ENCODE data around the gene KIZ. TPM values are rescaled to one million over a fixed set of nuclear protein-coding genes. Genes with fewer than 3 reads are reported as not detected.

Gene KIZ
- total and polyA plus RNA-seq, 2 experiments from 2014 or later, result 58.3 to 63.6 TPM

DNA sequence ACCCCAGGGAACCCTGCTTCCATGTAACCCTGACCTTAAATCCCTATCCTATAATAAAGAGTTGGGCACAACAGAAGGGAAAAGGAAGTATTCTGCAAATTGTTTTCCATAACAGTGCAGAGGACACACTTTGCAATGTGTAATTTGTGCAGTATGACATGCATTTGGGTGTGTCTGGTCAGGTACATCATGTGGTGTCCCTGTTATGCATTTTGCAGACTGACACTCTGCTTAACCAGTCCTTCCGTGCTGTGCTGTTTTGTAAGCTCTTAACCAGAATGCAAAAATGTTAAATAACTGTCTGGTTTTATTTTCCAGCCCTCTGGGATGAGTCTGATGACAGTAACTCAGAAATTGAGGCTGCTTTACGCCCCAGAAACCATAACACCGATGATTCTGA, 120.3 kb downstream of the KIZ start:
- no peak overlapping the region for H3K27ac Mint-ChIP-seq
- Histone ChIP-seq H3K9me2 (ENCODE audit: insufficient read depth) (no peaks in the 10 kb centered on the region), H3F3A (replicated peaks; ENCODE audit: low read depth) (no peaks in the 10 kb centered on the region), H3K4me3 (no peak overlapping the region), H2AFZ (no peak overlapping the region), H3K27me3 (ENCODE audit: insufficient read depth) (no peaks in the 10 kb centered on the region), H3K36me3 (ENCODE audit: insufficient read depth) (0 out of 2 replicates have a peak, but pooled peaks cover 7% of the 10 kb centered on the region), H3K79me2 (replicated peaks; ENCODE audit: insufficient read depth) (no peaks in the 10 kb centered on the region), H3K4me1 (ENCODE audit: insufficient read depth) (peaks cover 11% of the 10 kb centered on the region), H3K4me2 (no peak overlapping the region), H3K27ac (ENCODE audit: low read depth) (no peak overlapping the region), H4K20me1 (replicated peaks; ENCODE audit: insufficient read depth) (peaks cover 7% of the 10 kb centered on the region; the same call in 1 of the 2 replicates)
- peaks cover 2% of the 10 kb centered on the region; the same call in 1 of the 3 replicates for H3K9me3 Mint-ChIP-seq
- no peak for ATAC-seq
- TF ChIP-seq EZH2 (IDR thresholded peaks at IDR 0.05; ENCODE audit: low read depth, unreplicated experiment), result no peak
- TF ChIP-seq NANOG (IDR thresholded peaks at IDR 0.05; ENCODE audit: borderline replicate concordance), result no peak
- TF ChIP-seq JUNB (IDR thresholded peaks at IDR 0.05; ENCODE audit: unreplicated experiment), result no peak
- TF ChIP-seq STAT1 (IDR thresholded peaks at IDR 0.05; ENCODE audit: unreplicated experiment), result no peak
- no peak for TF ChIP-seq ZNF114 (CRISPR knock-in tag; IDR thresholded peaks at IDR 0.05)
- TF ChIP-seq, protein P1, sequence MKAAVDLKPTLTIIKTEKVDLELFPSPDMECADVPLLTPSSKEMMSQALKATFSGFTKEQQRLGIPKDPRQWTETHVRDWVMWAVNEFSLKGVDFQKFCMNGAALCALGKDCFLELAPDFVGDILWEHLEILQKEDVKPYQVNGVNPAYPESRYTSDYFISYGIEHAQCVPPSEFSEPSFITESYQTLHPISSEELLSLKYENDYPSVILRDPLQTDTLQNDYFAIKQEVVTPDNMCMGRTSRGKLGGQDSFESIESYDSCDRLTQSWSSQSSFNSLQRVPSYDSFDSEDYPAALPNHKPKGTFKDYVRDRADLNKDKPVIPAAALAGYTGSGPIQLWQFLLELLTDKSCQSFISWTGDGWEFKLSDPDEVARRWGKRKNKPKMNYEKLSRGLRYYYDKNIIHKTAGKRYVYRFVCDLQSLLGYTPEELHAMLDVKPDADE (IDR thresholded peaks at IDR 0.05), result no peak
- TF ChIP-seq ZNF462 (CRISPR knock-in tag; IDR thresholded peaks at IDR 0.05), result no peak
- TF ChIP-seq CTCF (conservative IDR thresholded peaks at IDR 0.05; ENCODE audit: low read depth in 2 of 2), result no peak
- TF ChIP-seq EZH2phosphoT487 (IDR thresholded peaks at IDR 0.05; ENCODE audit: unreplicated experiment), result no peak
- no peak for TF ChIP-seq REST (IDR thresholded peaks at IDR 0.05; ENCODE audit: unreplicated experiment)
- TF ChIP-seq POLR2AphosphoS5 (IDR thresholded peaks at IDR 0.05; ENCODE audit: low read depth), result no peak
- TF ChIP-seq CREB1 (CRISPR knock-in tag; IDR thresholded peaks at IDR 0.05; ENCODE audit: low read depth), result no peak
- TF ChIP-seq ZNF331 (CRISPR knock-in tag; IDR thresholded peaks at IDR 0.05; ENCODE audit: low read depth), result no peak
- no peak for DNase-seq (ENCODE audit: low spot score)
- peaks cover 21% of the 10 kb centered on the region for H3K36me3 Mint-ChIP-seq (ENCODE audit: low read depth)
- H3K27me3 Mint-ChIP-seq (ENCODE audit: insufficient read depth, low read depth, poor library complexity), result peaks cover 1% of the 10 kb centered on the region
- peaks cover 21% of the 10 kb centered on the region for H3K4me1 Mint-ChIP-seq
- H3K4me3 Mint-ChIP-seq, result no peak overlapping the region

Data from GM23338 (cell line).